ENCODE data around the gene REPS2.

DNA sequence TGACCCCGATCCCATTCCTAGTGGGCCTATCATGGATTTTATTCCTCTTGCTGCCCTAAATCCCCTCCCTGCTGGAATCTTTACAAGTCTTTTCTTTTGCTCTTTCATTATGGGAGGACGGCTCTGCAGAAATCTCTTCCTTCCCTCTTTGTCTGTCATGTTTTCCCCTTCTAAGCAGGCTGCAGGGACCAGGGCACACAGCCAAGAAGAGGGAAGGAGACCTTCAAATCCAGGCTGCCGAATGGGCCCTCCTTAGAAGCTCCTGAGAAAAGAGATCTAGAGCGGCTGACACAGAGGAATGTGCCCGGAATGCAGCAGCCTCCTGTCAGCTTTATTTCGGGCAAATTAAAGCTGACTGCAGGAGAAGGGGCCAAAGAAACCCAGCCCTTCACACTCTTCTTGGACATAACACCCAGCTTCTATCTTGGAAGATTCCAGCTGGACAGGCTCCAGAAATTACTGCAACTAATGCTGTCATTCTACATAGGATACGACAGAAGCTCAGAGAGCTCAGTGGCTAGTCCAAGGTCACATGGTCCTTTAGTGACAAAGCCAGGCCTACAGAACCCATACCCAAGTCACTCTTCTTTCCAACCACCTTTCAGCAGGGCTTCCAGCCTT, 240.8 kb downstream of the REPS2 start:
- no peak for TF ChIP-seq EZH2phosphoT487 (IDR thresholded peaks at IDR 0.05)
- no peak for TF ChIP-seq CTCF (IDR thresholded peaks at IDR 0.05)
- no peak for TF ChIP-seq EZH2 (IDR thresholded peaks at IDR 0.05)
